OCI-LY7 (cell line): ENCODE measurements around the gene FAH.

Experiments used
- EZH2phosphoT487 ChIP-seq: fragments of 200-600 bp; sonication (generic); IDR thresholded peaks from 2 replicates; pipeline ENCODE4 v1.6.1; 2018; ENCODE audit warnings: low read depth, borderline replicate concordance, mild to moderate bottlenecking, mixed run types, antibody characterized with exemption, low read length, moderate library complexity, mixed read lengths
- TF ChIP-seq, protein P1 (sequence below): fragments of 200-600 bp; sonication (generic); conservative IDR thresholded peaks from 2 replicates; pipeline ENCODE4 v1.5.1; 2014; ENCODE audit warnings: mild to moderate bottlenecking, antibody characterized with exemption, low read length, moderate library complexity, mixed read lengths

DNA sequence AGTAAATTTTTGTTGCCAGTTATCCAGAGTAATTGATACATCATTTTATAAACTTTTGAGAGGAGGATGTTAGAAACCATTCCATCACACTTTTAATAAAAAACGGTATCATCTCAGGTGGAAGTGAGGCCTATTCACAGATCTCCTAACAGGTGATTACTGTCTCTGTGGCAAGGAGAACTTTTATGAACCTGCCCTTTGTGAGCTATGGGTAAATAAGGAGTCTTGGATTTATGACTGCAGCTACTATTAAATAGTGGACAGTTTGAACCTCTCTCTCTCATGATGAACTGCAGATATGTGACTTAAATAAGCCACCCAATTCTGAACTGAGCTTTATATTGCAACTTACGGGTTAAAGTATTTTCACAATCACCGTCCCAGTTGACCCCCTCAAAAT, 47.6 kb upstream of the FAH start:
- TF ChIP-seq, protein P1, sequence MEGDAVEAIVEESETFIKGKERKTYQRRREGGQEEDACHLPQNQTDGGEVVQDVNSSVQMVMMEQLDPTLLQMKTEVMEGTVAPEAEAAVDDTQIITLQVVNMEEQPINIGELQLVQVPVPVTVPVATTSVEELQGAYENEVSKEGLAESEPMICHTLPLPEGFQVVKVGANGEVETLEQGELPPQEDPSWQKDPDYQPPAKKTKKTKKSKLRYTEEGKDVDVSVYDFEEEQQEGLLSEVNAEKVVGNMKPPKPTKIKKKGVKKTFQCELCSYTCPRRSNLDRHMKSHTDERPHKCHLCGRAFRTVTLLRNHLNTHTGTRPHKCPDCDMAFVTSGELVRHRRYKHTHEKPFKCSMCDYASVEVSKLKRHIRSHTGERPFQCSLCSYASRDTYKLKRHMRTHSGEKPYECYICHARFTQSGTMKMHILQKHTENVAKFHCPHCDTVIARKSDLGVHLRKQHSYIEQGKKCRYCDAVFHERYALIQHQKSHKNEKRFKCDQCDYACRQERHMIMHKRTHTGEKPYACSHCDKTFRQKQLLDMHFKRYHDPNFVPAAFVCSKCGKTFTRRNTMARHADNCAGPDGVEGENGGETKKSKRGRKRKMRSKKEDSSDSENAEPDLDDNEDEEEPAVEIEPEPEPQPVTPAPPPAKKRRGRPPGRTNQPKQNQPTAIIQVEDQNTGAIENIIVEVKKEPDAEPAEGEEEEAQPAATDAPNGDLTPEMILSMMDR, result no peak
- TF ChIP-seq EZH2phosphoT487, result no peak
